Measurements from ENCODE around the gene VRK2.

VRK2 gene

DNA sequence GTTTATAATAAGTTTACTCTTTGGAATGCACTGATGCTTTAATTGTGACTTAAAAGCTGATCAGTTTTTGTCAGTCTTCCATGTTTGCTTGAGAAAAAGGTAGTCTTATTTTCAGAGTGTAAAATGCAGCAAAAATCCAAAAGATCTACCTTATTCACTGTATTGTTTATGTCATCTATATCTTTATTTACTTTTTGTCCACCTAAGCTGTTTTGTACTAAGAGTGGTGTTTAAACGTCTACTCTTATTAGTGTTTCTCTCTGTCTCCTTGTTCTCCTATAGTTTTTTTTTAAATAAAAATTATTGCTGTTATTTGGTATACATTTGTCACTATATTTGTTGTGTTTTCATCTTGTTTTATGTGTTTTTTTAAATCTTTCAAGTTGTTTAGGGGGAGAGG lies 50.4 kb downstream of the VRK2 start:
- no peak for TF ChIP-seq CTCF (IDR thresholded peaks at IDR 0.05; ENCODE audit: extremely low read depth, missing control alignments)

GRCh38 chr2:58098254-58099095 lies 51.9 kb downstream of the VRK2 start:
- no peak for TF ChIP-seq CTCF (IDR thresholded peaks at IDR 0.05; ENCODE audit: extremely low read depth, missing control alignments)
- DNase-seq (ENCODE audit: low spot score), result no peak

More for the DNA sequence above, 50.4 kb downstream of the VRK2 start:
- no peak for DNase-seq (ENCODE audit: low spot score)

GRCh38 chr2:58099096-58099769 lies 52.6 kb downstream of the VRK2 start:
- DNase-seq (ENCODE audit: low spot score), result no peak

DNA sequence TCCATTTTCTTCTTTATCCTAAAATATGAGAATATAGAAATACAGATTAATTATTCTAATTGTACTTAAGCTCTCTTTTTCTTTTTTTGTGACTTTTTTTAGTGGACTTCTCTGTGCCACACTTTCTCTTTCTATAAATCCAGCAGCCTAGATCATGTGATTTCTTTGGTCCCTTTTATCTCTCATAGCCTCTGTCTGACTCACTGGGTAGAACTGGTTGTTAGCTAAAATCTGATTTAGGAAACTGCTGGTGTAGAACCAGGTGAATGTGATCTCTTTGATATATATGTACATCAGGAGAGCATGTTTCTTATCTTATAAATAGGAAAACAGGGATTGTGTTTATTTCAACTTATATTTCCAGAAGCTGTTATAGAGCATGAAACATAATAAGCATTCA lies 54.9 kb downstream of the VRK2 start:
- no peak for DNase-seq (ENCODE audit: low spot score)
- TF ChIP-seq CTCF (IDR thresholded peaks at IDR 0.05; ENCODE audit: extremely low read depth, missing control alignments), result no peak

More at GRCh38 chr2:58099096-58099769, 52.6 kb downstream of the VRK2 start:
- TF ChIP-seq CTCF (IDR thresholded peaks at IDR 0.05; ENCODE audit: extremely low read depth, missing control alignments), result no peak

DNA sequence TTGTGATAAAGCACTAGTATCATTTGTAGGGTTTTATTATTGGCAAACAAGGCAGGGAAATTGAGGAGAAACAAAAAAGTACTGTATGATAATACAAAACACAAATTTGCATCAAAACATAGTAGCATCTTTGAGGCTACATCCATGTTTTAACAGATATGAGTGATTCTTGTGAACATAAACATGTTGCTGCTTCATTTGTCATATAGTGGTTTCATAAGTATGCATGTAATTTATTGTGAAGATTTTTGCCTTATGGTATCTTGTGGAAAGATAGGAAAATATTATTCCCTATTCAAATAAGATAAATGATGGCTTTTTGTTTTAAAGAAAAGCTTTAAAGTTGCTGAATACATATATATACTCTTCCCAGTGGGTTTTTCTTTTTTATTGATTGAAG lies 60.3 kb downstream of the VRK2 start:
- DNase-seq (ENCODE audit: low spot score), result no peak
- no peak for TF ChIP-seq CTCF (IDR thresholded peaks at IDR 0.05; ENCODE audit: extremely low read depth, missing control alignments)

DNA sequence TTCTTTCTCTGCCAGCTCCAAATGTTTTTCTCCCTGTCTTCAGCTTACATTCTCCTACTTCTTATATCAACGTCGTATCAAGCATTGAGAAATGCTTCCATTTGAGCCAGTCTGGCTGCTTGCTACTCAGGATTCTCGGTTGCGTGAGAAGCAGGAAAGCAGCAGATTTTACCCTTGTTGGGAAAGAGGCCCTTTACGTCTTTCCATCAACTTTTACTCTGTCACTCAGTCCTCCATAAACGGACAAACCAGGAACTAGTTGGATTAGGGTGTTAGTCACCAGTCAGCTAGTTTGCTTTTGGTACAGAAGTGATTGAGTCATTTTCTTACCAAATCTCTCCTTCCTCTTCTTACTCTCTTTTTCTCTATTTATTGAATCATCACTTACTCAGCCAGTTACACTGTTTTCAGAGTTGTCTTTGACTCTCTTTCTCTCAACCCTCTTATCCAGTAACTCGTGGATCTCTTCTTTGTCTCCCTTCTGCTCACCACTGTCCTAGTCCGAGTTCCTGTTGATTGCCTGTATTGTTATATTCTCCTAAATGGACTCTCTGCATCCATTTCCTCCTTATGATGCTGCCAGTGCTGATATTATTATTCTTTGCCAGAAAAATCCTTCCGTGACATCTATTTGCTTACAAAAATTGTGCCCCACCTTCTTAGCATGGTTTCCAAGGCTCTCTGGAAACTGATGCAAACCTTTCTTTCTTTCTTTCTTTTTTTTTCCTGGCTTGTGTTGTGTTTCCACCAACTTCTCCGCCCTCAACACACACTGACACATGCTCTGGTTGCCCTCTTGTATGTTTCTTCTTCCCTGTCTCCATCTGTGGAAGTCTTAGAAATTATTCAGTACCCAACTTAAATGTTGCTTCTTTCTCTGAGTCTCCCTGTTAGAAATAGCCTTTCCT lies 61.5 kb downstream of the VRK2 start:
- TF ChIP-seq CTCF (IDR thresholded peaks at IDR 0.05; ENCODE audit: extremely low read depth, missing control alignments), result no peak
- DNase-seq (ENCODE audit: low spot score), result no peak
